Large intestine (tissue), 3 donors: ENCODE results near the gene TIAM1. TPM values are rescaled to one million over a fixed set of nuclear protein-coding genes. Genes with fewer than 3 reads are reported as not detected.

Source experiments
- DNase-seq, 2 donors: peaks; one replicate each; pipeline versions ENCODE4 v3.0.0 to v3.0.0-alpha.2; 2013
- H3K27ac ChIP-seq: one replicate; pipeline ENCODE4 v1.5.1; 2013; ENCODE audit warnings: low read length
- H3K27me3 ChIP-seq: 2 replicates; pipeline ENCODE4 v1.6.1; 2013; ENCODE audit warnings: low read length; ENCODE audit not compliant: control insufficient read depth, insufficient read depth
- H3K36me3 ChIP-seq: 2 replicates; pipeline ENCODE4 v1.6.1; 2013; ENCODE audit warnings: low read length; ENCODE audit not compliant: control insufficient read depth, insufficient read depth
- H3K4me1 ChIP-seq: one replicate; pipeline ENCODE4 v1.6.1; 2013; ENCODE audit warnings: low read length; ENCODE audit not compliant: control insufficient read depth, insufficient read depth
- H3K4me3 ChIP-seq: one replicate; pipeline ENCODE4 v1.5.1; 2013; ENCODE audit warnings: low read length
- H3K9me3 ChIP-seq: one replicate; pipeline ENCODE4 v1.6.1; 2013; ENCODE audit warnings: mild to moderate bottlenecking, low read depth, low read length, moderate library complexity; ENCODE audit not compliant: control insufficient read depth
- WGBS: methylation state at CpG from one replicate; pipeline ENCODE4 v1.1.5; 2013; ENCODE audit warnings: low lambda C conversion rate; ENCODE audit not compliant: insufficient coverage; 5-methylcytosine and 5-hydroxymethylcytosine counted together
- polyA plus RNA-seq: library from polyadenylated mRNA; unstranded; fragments of 120-200 nt; gene quantifications from one replicate; pipeline ENCODE4 v1.2.1, GENCODE V29; 2013

TIAM1 gene
- polyA plus RNA-seq, 1 donor = 6.3 TPM

- no peak overlapping the region for H3K27ac ChIP-seq
- H3K27me3 ChIP-seq = no peaks in the 10 kb centered on the region
- H3K4me1 ChIP-seq = no peaks in the 10 kb centered on the region
- no peaks in the 10 kb centered on the region for H3K9me3 ChIP-seq
- WGBS = 100% methylated on average over 1 of the region's 4 CpGs
- no peak overlapping the region for H3K4me3 ChIP-seq
- no peaks in the 10 kb centered on the region for H3K36me3 ChIP-seq
- DNase-seq = no peak
Measured at GRCh38 chr21:31078216-31078615, 265.8 kb downstream of the TIAM1 start.

GRCh38 chr21:31075848-31076247, 268.2 kb downstream of the TIAM1 start:
- H3K27me3 ChIP-seq = no peaks in the 10 kb centered on the region
- no peaks in the 10 kb centered on the region for H3K4me1 ChIP-seq
- H3K36me3 ChIP-seq = no peaks in the 10 kb centered on the region
- 90% methylated on average over 2 of the region's 6 CpGs for WGBS
- H3K27ac ChIP-seq = no peak overlapping the region
- no peak overlapping the region for H3K4me3 ChIP-seq
- DNase-seq = no peak
- H3K9me3 ChIP-seq = no peaks in the 10 kb centered on the region

- Histone ChIP-seq H3K9me3 (no peaks in the 10 kb centered on the region), H3K4me1 (no peaks in the 10 kb centered on the region), H3K27me3 (no peaks in the 10 kb centered on the region), H3K36me3 (no peaks in the 10 kb centered on the region), H3K27ac (no peak overlapping the region), H3K4me3 (no peak overlapping the region)
- WGBS = 73% methylated on average over 2 of the region's 4 CpGs
- DNase-seq = no peak
Measured at GRCh38 chr21:31072533-31072932, 271.5 kb downstream of the TIAM1 start.
